Measurements from ENCODE around the gene SMPDL3A. TPM values are rescaled to one million over a fixed set of nuclear protein-coding genes. Genes with fewer than 3 reads are reported as not detected.

The SMPDL3A gene
- total RNA-seq, 1 experiment from 2014 or later: 3.5 TPM

DNA sequence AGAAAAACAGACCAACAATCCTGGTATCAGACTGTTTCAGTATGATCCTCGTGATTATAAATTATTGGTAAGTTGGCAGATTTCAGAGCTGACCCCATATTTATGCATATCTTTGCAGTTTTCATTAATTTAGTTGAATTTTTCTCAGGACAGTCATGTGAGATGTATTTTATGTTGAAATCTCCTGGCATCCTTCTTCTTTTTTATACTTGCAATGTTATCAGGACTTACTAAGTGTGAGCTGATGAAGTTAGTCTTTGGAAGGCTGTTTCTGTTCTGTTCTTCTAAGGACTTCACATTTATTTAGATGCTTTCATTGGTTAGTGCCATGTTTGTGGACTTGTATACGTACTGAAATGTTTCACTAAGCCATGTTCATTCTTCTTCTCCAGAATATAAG is 17.2 kb downstream of the SMPDL3A start:
- TF ChIP-seq, protein P1, sequence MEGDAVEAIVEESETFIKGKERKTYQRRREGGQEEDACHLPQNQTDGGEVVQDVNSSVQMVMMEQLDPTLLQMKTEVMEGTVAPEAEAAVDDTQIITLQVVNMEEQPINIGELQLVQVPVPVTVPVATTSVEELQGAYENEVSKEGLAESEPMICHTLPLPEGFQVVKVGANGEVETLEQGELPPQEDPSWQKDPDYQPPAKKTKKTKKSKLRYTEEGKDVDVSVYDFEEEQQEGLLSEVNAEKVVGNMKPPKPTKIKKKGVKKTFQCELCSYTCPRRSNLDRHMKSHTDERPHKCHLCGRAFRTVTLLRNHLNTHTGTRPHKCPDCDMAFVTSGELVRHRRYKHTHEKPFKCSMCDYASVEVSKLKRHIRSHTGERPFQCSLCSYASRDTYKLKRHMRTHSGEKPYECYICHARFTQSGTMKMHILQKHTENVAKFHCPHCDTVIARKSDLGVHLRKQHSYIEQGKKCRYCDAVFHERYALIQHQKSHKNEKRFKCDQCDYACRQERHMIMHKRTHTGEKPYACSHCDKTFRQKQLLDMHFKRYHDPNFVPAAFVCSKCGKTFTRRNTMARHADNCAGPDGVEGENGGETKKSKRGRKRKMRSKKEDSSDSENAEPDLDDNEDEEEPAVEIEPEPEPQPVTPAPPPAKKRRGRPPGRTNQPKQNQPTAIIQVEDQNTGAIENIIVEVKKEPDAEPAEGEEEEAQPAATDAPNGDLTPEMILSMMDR (IDR thresholded peaks at IDR 0.05; ENCODE audit: unreplicated experiment): no peak
- intact Hi-C loops (cut with micrococcal nuclease): no loop called here
- POLR2A ChIA-PET: interaction anchor here (1.6 kb wide), 1 partner anchor 17 kb away, joined by 5 read pairs; the partner anchor contains the start of gene SMPDL3A
- BruUV-seq (replicated peaks): no TSS peak
- no peaks in the 10 kb centered on the region for H3K4me1 Mint-ChIP-seq (ENCODE audit: insufficient read depth, unreplicated experiment)
- H3K27ac Mint-ChIP-seq (ENCODE audit: low read depth, unreplicated experiment): no peak overlapping the region
- H3K4me3 Mint-ChIP-seq (ENCODE audit: unreplicated experiment): no peak overlapping the region
- no peak for DNase-seq (ENCODE audit: unreplicated experiment)
- H3K36me3 Mint-ChIP-seq (ENCODE audit: insufficient read depth, unreplicated experiment): peaks cover 5% of the 10 kb centered on the region
- CTCF ChIA-PET: interaction anchor here (0.6 to 1.4 kb wide), 2 partner anchors 16 to 731 kb away, joined by 3 read pairs; no protein-coding TSS in a partner anchor
- no peaks in the 10 kb centered on the region for H3K9me3 Mint-ChIP-seq (ENCODE audit: unreplicated experiment)
- no peaks in the 10 kb centered on the region for H3K27me3 Mint-ChIP-seq (ENCODE audit: insufficient read depth, unreplicated experiment)

DNA sequence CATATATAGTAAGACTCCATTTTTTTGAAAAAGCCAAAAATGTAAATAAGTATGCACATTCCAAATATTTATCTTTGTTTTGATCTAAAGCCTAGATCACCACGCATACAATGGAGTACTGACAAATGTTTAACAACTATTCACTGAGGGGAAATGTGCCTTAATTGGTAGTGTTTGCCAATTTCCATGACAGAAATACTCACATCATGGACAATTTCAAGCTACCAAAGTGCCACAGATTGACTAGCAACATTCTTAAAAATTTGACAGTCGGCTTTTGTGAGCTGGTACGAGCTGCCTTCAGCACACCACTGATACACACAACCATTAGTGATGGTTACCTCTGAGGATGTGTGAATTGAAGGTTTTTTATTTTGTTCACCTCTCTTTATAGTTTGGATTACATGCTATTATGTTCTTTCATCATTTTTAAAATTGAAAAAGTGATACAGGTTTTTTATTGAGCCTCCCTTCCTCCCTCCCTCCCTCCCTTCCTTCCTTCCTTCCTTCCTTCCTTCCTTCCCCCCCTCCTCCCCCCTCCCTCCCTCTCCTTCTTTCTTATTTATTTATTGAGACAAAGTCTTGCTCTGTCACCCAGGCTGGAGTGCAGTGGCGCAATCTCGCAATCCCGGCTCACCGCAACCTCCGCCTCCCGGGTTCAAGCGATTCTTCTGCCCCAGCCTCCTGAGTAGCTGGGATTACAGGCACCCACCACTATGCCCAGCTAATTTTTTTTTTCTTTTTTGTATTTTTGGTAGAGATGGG is 19.2 kb downstream of the SMPDL3A start:
- no TSS peak for BruUV-seq (replicated peaks)
- ChIA-PET CTCF (interaction anchor here (1.1 to 1.6 kb wide), 3 partner anchors 10 to 30 kb away, joined by 3 to 5 read pairs (median 4); partner anchors contain the start of gene SMPDL3A), POLR2A (interaction anchor here (0.9 kb wide), 1 partner anchor 19 kb away, joined by 4 read pairs; no protein-coding TSS in a partner anchor)
- intact Hi-C loops (cut with micrococcal nuclease): no loop called here
- H3K36me3 Mint-ChIP-seq (ENCODE audit: insufficient read depth, unreplicated experiment): peaks cover 5% of the 10 kb centered on the region
- H3K27ac Mint-ChIP-seq (ENCODE audit: low read depth, unreplicated experiment): no peak overlapping the region
- no peak for DNase-seq (ENCODE audit: unreplicated experiment)
- no peak overlapping the region for H3K4me3 Mint-ChIP-seq (ENCODE audit: unreplicated experiment)
- H3K27me3 Mint-ChIP-seq (ENCODE audit: insufficient read depth, unreplicated experiment): no peaks in the 10 kb centered on the region
- TF ChIP-seq, protein P1 (IDR thresholded peaks at IDR 0.05; ENCODE audit: unreplicated experiment): no peak
- no peaks in the 10 kb centered on the region for H3K9me3 Mint-ChIP-seq (ENCODE audit: unreplicated experiment)
- no peaks in the 10 kb centered on the region for H3K4me1 Mint-ChIP-seq (ENCODE audit: insufficient read depth, unreplicated experiment)

DNA sequence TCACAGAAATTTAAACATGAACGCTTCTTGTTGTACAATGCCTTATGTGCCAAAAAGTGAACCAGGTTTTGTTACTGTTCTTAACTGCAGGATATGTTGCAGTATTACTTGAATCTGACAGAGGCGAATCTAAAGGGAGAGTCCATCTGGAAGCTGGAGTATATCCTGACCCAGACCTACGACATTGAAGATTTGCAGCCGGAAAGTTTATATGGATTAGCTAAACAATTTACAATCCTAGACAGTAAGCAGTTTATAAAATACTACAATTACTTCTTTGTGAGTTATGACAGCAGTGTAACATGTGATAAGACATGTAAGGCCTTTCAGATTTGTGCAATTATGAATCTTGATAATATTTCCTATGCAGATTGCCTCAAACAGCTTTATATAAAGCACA is 19.9 kb downstream of the SMPDL3A start:
- Mint-ChIP-seq H3K4me1 (ENCODE audit: insufficient read depth, unreplicated experiment) (no peaks in the 10 kb centered on the region), H3K4me3 (ENCODE audit: unreplicated experiment) (no peak overlapping the region), H3K36me3 (ENCODE audit: insufficient read depth, unreplicated experiment) (peaks cover 5% of the 10 kb centered on the region), H3K27ac (ENCODE audit: low read depth, unreplicated experiment) (no peak overlapping the region), H3K9me3 (ENCODE audit: unreplicated experiment) (no peaks in the 10 kb centered on the region), H3K27me3 (ENCODE audit: insufficient read depth, unreplicated experiment) (no peaks in the 10 kb centered on the region)
- TF ChIP-seq, protein P1 (IDR thresholded peaks at IDR 0.05; ENCODE audit: unreplicated experiment): no peak
- intact Hi-C loops (cut with micrococcal nuclease): no loop called here
- BruUV-seq (replicated peaks): no TSS peak
- no peak for DNase-seq (ENCODE audit: unreplicated experiment)
- ChIA-PET POLR2A (interaction anchor here (0.9 kb wide), 1 partner anchor 20 kb away, joined by 4 read pairs; no protein-coding TSS in a partner anchor), CTCF (interaction anchor here (0.6 to 1.1 kb wide), 4 partner anchors 20 to 449 kb away, joined by 3 to 5 read pairs (median 3); partner anchors contain the start of gene SMPDL3A)

DNA sequence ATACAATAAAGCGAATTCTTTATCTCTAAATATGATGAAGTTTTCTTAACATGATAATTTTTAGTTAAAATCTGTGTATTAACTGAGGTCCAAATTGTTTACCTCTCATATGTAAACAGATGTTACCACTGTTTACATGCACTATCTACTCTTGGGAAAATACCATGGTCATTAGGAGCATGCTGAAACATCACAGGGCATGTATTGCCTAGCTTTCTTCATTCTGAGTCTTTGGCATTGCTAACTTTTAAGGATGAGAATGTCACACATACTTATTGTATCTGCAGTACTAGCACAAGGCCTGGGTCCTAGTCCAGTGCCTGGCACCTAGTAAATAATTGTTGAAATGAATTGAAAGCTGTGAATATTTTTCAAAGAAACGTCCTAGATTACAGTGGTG is 20.6 kb downstream of the SMPDL3A start:
- Mint-ChIP-seq H3K27me3 (ENCODE audit: insufficient read depth, unreplicated experiment) (no peaks in the 10 kb centered on the region), H3K4me3 (ENCODE audit: unreplicated experiment) (no peak overlapping the region), H3K27ac (ENCODE audit: low read depth, unreplicated experiment) (no peak overlapping the region), H3K9me3 (ENCODE audit: unreplicated experiment) (no peaks in the 10 kb centered on the region), H3K36me3 (ENCODE audit: insufficient read depth, unreplicated experiment) (peaks cover 5% of the 10 kb centered on the region), H3K4me1 (ENCODE audit: insufficient read depth, unreplicated experiment) (no peaks in the 10 kb centered on the region)
- intact Hi-C loops (cut with micrococcal nuclease): no loop called here
- DNase-seq (ENCODE audit: unreplicated experiment): no peak
- ChIA-PET POLR2A (no interaction called here), CTCF (interaction anchor here (0.6 to 1.3 kb wide), 4 partner anchors 29 to 449 kb away, joined by 3 to 6 read pairs (median 4); no protein-coding TSS in a partner anchor)
- BruUV-seq (replicated peaks): no TSS peak
- TF ChIP-seq, protein P1 (IDR thresholded peaks at IDR 0.05; ENCODE audit: unreplicated experiment): no peak
